ENCODE results near the gene SETD1A.

SETD1A gene

DNA sequence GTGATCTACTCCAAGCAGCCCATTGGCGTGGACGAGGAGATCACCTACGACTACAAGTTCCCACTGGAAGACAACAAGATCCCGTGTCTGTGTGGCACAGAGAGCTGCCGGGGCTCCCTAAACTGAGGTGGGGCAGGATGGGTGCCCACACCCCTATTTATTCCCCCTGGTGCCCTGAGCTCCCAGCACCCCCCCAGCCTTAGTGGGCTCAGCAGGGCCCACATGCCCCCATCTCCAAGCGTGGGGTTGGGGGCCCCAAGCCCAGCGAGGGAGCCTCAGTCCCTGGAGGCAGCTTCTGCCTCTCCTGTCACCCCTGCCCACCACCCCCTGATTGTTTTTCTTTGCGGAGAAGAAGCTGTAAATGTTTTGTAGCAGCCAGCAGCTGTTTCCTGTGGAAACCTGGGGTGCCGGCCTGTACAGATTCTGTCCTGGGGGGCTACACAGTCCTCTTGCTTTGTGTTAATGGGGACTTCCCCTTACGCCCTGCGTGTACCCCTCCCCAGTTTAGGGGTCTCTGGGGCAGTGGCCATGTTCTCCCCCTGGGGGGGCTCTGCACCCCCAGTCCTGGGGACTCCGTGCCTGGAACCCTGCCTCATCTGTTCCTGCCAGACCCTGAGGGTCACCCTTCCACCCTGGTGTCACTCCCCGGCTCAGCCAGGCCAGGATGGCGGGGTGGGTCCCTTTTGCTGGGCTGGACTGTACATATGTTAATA is 26.5 kb downstream of the SETD1A start:
- DNase-seq: no peak

DNA sequence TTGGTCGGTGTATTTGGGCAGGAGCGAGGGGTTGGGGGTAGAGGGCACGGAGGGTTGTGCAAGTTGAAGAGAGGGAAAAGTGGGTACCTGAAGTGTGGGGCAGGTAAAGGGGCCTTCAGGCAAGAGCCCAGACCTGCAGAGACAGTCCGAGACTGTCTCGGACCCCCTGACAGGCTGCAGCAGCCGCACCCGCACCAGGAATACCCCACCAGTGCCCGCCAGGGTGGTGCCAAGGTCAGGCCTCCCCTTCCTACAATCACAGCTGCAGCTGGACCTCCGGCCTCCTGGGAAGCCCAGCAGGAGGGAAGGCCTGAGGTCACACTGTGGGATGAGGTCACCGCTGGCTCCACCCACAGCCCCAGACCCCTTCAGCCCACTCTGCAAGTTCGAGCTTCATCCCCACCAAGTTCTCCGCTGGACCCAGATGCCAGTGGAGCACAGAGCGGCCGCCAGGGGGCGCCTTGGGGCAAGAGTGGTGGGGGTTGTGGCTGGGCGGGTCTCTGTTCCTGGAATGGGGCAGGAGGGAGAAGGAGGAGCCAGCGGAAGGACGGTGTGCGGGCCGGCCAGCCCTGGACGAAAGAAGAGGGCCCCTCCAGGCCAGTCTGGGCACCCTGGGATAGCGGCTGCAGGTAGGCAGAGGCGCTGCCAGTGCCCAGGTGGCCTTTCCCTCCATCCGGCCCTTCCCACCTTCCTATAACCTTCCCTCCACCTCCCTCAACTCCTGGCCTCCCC is 27.3 kb downstream of the SETD1A start, which contains the start of gene HSD3B7:
TSS of gene HSD3B7 (plus strand) at position 539 of the 732 bp plus-strand sequence. CDS start 452 bp downstream, outside the sequence.
- peak; percentile 46 for DNase-seq

DNA sequence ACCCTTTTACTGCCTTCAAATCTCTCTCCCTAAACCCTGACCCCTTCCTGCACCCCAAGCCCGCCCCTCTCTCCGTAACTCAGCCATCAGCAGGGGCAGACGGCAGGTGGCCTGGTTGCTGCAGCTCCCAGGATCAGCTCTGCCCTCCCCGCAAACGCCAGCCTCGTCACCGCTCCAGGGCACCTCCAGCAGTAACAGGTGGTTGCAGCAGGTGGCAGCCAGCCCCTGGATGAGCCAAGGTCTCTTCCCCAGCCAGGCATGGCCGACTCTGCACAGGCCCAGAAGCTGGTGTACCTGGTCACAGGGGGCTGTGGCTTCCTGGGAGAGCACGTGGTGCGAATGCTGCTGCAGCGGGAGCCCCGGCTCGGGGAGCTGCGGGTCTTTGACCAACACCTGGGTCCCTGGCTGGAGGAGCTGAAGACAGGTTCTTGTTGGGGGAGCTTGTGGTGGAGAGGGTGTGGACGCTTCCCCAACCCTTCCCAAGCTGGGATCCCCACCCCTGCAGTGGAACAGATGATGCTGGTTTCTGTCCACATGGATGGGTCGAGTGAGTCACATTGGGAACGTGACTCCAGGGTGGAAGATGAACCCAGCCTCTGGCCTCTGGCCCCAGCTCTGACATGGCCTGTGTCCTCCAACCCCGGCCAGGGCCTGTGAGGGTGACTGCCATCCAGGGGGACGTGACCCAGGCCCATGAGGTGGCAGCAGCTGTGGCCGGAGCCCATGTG is 28.0 kb downstream of the SETD1A start:
- peak; percentile 70 for DNase-seq

DNA sequence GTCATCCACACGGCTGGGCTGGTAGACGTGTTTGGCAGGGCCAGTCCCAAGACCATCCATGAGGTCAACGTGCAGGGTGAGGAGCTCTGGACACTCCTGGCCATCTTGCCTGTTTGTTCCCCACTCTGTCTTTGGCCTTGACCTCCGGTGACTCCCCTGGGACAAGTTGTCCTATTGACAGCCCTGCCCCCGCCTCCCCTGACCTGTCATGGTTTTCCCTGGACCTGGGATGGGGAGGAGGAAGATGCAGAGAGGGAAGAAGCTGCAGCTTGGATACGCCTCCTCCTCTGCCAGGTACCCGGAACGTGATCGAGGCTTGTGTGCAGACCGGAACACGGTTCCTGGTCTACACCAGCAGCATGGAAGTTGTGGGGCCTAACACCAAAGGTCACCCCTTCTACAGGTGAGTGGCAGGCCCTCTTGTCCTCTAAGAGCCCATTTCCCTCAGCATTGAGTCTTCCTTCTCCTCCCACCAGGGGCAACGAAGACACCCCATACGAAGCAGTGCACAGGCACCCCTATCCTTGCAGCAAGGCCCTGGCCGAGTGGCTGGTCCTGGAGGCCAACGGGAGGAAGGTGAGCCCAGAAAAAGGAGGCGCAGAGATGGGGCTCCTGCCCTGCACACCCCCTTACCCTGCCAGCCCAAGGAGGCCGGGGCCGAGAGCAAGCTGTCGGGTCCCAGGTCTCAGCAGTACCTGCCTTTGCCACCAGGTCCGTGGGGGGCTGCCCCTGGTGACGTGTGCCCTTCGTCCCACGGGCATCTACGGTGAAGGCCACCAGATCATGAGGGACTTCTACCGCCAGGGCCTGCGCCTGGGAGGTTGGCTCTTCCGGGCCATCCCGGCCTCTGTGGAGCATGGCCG is 28.8 kb downstream of the SETD1A start:
- DNase-seq: no peak

DNA sequence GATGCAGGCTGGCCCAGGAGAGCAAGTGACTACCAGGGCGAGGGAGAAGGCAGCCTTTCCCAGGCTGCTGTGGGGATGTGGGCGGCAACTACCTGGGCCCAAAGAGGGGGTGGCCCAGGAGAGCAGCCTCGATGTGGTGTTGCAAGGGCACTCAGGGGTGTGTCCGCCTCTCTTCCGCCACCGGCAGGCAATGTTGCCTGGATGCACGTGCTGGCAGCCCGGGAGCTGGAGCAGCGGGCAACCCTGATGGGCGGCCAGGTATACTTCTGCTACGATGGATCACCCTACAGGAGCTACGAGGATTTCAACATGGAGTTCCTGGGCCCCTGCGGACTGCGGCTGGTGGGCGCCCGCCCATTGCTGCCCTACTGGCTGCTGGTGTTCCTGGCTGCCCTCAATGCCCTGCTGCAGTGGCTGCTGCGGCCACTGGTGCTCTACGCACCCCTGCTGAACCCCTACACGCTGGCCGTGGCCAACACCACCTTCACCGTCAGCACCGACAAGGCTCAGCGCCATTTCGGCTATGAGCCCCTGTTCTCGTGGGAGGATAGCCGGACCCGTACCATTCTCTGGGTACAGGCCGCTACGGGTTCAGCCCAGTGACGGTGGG is 30.1 kb downstream of the SETD1A start:
- no peak for DNase-seq

DNA sequence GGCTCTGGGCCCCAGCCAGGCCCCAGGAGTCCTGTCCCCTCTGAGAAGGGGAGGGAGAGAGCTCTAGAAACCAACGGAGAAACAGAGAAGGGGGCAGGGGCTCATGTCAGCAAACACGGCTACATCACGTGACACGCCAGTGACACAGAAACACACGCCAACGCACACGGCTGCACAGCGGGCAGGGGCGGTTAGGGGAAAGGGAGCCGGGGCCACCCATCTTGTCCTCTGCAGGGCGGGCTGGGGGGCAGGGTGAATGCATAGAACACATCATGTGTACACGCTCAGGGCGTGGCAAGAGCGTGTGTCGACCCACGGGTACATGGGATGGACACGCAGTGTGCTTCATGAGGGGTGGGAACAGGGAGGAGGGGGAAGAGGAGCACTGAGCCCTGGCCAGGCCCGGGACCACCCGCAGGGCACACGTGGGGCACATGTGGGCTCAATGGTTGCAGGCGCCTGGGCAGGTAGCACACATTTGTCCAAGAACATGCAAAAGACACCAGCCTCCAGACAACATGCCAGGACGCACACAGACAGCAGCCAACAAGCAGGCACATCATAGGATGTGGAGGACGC is 32.0 kb downstream of the SETD1A start:
- no peak for DNase-seq

DNA sequence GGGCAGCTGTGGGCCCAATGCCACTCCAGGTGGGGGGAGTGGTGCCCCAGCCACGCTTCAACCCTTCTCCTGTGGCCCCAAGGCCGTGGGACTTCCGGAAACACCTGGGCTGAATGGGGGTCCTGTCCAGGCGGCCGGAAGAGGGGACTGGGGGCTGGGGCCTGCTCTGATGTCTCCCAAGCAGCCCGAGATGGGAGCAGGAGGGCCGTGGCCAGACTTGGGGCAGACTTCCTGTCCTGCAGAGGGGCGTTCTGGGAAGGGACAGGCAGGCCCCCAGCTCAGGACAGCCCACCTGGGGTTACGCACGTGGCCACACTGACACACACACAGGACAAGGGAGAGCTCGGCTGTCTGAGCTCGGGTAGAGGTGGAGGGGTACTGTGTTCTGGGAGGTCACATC is 32.6 kb downstream of the SETD1A start:
- no peak for DNase-seq

DNA sequence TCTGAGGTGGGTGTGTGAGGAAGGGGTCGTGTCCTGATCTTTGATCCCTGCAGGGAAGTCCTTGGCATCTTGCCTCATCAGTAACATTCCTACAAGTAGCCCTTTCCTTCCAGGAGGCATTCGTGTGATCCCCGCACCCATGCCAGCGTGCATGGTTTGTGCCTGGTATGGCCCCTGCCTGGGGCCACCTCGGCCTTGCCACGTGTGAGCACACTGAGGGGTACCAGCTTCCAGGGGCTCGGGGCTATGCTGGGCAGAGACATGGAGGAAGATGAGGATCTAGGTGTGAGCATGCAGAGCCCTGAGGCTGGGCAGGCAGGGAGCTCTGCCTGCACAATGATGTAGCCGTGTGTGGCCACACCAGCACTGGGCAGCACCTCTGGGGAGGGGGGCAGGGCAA is 33.5 kb downstream of the SETD1A start:
- no peak for DNase-seq

DNA sequence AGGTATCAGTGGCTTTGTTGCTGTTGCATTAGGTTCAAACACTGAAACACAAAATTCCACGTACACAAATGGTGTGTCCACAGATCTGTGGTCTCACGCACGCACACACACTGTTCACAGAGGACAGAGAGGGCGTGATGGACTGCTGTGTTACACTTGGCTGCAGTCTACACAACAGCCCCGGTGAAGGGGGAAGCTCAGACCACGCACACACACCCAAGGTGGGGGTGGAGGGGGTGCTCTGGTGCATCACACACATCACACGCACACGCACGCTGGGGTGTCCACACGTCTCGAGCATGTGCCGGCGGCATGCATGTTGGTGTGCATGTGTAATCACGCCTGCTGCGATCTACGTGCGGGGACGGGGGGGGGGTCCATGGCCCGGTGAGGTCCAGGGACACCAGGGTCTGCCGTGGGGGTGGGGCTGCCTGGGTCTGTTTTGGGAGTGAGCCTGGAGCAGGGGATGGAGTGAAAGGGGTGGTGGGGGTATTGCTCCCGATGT is 34.8 kb downstream of the SETD1A start:
- DNase-seq: no peak

DNA sequence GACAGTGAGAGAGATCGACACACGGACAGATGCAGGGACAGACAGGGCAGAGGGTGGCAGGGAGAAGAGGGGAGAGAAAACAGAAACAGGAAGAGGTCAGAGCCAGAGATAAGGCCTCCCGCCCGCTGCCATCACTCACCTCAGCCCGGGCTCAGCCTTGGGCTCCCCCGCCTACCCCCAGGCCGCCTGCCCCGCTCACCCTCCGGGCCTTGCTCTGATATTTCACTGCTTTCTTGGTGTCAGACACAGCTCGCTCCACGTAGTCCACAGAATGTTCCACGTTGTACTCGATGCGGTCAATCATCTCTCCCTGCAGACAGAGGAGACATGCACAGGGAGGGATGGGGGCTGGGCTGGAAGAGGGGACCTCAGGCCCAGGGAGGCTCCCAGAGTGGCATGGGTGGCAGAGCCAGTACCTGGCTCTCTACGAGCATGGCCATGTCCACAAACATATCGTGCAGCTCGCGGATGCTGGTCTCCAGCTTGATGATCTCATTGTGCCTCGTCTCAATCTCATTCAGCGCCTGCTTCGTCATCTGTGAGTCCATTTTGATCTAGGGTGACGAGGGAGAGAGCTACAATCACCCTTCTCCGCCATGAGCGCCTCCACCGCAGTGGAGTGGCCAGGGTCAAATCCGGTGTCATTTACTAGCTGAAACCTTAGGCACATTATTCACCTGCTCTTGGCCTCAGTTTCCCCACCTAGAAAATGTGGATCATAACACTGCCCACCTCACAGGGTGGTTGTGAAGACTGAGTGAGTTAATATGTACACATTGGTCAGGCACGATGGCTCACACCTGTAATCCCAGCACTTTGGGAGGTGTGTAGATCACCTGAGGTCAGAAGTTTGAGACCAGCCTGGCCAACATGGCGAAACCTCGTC is 35.6 kb downstream of the SETD1A start:
- DNase-seq: no peak

DNA sequence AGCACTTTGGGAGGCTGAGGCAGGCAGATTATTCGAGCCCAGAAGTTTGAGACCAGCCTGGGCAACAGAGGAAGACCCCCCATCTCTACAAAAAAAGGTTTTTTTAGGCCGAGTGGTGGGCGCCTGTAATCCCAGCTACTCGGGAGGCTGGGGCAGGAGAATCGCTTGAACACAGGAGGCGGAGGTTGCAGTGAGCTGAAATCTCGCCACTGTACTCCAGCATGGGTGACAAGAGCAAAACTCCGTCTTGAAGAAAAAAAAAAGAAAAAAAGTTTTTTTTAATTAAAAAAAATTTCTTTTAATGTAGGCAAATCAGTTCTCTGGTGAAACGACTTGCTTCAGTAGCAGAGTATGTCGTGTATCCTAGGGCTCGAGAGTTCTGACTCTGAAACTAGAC is 38.4 kb downstream of the SETD1A start:
- DNase-seq: no peak

DNA sequence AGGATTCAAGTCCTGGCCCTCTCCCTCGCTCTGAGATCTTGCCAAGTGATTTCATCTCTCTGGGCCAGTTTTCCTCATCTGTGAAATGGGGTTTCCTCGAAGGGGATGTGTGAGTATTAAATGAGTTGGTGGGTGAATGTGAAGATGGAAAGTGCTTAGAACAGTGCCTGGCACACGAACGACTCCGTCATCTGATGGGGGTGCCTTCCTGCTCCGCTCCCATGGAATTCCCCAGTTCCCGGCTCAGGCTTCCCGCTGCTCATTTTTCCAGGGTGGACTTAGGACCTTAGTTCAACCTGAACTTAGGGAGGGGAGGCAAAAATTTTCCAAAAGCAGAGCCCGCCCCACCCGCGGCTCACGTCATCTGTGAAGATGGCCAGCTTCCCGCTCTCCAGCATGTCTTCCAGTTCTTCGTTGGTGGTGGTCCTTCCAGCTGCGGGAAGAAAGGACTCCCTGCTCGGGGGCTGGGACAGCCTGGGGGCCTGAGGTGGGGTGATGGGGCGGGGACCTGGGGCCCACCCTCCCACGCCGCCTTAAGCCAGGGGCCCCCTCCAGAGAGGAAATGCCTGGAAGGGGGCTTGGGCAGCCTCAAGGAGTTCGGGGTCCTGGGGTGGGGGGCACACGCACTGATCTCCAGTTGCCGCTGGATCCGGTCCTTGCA is 38.9 kb downstream of the SETD1A start:
- DNase-seq: no peak

DNA sequence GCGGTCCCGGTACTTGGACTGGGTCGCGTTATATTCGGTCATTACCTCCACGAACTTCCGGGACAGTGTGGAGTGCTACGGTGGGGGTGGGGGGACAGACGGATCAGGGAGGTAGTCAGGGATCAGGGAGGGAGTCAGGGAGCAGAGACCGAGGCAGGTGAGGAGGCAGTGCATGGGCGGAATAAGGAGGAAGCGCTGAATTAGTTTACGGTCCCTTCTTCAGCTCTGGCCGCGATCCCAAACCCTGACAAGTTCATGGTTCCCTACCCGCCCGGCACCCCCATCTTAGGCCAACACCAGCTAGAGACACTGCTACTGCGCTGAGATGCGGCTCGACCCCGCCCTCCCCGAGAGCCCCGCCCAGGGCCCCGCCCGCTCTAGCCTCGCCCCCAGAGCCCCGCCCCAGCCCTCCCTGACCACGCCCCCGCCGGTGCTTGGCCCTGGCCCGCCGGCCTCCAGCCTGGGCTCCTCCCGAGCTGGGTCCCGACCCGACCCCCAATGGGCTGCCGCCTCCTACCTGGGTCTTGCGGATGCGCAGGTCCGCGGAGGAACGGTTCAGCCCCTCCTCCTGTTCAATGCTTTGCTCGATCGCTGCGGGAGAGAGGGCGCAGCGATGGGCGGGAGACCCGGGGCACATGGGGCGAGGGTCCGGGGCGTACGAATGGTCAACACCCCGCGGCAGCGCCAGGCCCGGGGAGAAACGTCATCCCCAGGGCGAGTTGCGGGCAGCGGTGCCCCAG is 39.6 kb downstream of the SETD1A start:
- peak; percentile 34 for DNase-seq

DNA sequence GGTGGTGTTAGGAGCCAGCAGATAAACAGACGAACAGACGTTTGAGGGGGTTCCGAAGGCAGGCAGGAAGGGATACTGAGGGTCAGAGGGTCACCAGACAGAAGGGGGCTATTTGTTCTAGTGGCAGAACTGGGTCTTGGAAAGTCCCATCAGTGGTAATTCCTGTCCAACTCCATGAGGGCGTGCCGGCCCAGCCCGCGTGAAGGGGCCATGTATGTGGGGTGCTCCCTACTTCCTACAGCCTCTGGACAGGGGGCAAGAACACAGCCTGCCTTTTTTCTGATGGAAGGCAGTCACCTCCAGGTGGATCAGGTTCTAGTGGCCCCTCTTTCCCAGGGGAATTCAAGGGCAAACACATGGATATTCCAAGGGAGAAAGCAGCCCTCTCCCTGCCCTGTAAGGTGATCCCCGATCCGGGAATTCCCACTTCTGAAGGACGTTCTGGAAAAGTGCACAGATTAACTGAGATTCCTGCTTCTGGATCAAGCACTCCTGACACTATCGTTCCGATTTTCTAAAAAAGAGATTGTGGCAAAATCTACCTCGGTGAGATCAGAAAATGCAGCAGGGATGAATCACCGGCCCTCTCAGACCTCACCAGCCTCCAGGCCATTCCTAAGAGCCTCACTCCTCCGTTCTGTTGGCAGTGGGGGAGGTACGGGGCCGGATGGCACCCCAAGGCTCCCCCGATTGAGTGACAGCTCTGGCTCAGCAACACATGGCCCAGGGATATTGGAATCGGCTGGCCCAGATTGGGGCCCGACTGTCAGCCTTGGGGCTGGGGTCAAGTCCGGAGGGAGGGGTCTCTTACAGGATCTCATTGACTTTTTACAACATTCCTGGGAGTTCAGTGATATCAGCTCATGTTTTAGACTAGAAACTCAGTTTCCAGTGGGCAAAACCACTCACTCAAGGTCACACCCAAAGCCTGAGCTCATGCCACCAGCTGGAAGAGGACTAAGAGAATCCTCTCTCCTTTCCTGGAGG is 40.5 kb downstream of the SETD1A start:
- DNase-seq: no peak

DNA sequence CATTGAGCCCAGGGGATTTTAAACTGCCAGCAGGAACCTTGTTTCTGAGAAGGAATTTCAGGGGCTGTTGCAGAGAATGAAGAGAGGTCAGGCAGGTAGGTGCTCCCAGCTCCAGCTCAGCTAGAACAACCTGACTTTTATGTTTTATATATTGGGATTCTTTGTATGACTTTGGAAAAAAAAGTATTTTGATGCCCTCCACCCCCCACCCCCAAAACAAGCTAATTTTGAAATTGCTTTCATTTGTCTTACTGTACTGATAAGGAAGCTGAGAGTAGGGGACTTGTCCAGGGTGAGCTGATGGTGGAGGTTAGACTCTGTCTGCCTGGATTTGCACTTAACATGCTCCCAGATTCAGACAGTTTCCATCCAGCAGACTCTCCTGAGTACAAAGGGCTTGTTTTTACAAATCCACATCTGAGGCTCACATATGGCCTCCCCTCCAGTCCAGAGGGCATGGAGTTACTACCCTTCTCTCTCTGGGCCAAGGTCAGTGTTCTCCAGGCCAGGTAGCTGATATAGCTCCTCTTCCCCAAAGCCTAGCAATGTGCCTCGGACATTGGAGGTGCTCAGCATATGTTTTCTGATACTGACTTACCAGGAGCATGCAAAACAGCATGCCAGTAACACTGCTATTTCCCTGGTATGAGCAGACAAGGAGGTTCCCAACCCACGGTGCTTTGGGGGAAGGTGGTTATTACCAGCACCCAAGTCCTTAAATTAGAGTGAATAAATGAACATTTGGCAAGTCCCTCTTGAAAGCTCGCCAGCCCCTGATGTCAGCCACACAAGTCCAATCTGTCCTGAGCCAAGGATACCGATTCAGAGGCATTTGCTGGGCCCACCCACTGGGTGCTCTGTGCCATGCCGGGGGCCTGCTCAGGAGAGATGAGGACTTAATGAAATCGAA is 41.6 kb downstream of the SETD1A start:
- no peak for DNase-seq

DNA sequence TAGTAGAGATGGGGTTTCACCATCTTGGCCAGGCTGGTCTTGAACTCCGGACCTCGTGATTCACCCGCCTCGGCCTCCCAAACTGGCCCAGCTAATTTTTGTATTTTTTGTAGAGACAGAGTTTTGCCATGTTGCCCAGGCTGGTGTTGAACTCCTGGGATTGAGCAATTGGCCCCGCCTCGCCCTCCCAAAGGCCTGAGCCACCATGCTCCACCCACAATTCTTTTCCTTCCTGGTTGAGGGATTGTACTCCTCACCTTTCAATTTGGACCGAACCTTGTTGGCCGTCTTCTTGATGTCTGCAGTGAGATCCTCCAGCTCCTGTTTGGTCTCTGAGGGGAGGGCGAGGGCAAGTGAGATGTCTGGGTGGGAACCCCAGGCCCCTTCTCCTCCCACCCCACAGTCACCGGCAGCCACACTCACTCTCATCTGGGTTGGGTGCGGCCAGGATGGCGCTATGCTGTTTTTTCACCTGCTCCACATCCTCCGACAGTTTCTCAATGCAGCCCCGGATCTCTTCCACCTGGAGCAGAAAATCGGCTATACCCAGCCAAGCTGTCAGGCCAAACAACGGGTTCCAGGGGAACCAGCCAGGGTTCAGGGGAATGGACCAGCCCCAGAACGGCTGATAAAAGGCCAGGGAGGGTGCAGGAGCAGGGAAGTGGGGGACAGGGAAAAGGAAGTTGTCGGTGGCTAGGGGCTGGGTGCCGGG is 43.3 kb downstream of the SETD1A start:
- DNase-seq: no peak
